HUES48 (cell line): ENCODE data around the gene TRPM6.
"Not testable (repeated sequence)": the region's sequence is repeated elsewhere in the genome, so short reads cannot be mapped to it uniquely, and the experiment has no call there.

ENCODE experiments used
- H3K27ac ChIP-seq: one replicate; pipeline ENCODE4 v1.7.0; 2013; ENCODE audit warnings: low read depth, low read length, inconsistent platforms
- H3K27me3 ChIP-seq: 2 replicates; pipeline ENCODE4 v1.6.1; 2013; ENCODE audit warnings: mild to moderate bottlenecking, low read length; ENCODE audit not compliant: control insufficient read depth, insufficient read depth
- H3K36me3 ChIP-seq: 2 replicates; pipeline ENCODE4 v1.6.1; 2013; ENCODE audit warnings: low read length; ENCODE audit not compliant: control insufficient read depth, insufficient read depth
- H3K4me1 ChIP-seq: 2 replicates; pipeline ENCODE4 v1.6.1; 2013; ENCODE audit warnings: mild to moderate bottlenecking, low read length; ENCODE audit not compliant: control insufficient read depth, insufficient read depth
- H3K4me3 ChIP-seq: 2 replicates; pipeline ENCODE4 v1.5.1; 2013; ENCODE audit warnings: mild to moderate bottlenecking, low read depth, low read length
- H3K9ac ChIP-seq: 2 replicates; pipeline ENCODE4 v1.6.1; 2013; ENCODE audit warnings: mild to moderate bottlenecking, low read depth, low read length, moderate library complexity
- H3K9me3 ChIP-seq: 2 replicates; pipeline ENCODE4 v1.6.1; 2013; ENCODE audit warnings: low read length; ENCODE audit not compliant: control insufficient read depth, insufficient read depth

TRPM6 gene, protein sequence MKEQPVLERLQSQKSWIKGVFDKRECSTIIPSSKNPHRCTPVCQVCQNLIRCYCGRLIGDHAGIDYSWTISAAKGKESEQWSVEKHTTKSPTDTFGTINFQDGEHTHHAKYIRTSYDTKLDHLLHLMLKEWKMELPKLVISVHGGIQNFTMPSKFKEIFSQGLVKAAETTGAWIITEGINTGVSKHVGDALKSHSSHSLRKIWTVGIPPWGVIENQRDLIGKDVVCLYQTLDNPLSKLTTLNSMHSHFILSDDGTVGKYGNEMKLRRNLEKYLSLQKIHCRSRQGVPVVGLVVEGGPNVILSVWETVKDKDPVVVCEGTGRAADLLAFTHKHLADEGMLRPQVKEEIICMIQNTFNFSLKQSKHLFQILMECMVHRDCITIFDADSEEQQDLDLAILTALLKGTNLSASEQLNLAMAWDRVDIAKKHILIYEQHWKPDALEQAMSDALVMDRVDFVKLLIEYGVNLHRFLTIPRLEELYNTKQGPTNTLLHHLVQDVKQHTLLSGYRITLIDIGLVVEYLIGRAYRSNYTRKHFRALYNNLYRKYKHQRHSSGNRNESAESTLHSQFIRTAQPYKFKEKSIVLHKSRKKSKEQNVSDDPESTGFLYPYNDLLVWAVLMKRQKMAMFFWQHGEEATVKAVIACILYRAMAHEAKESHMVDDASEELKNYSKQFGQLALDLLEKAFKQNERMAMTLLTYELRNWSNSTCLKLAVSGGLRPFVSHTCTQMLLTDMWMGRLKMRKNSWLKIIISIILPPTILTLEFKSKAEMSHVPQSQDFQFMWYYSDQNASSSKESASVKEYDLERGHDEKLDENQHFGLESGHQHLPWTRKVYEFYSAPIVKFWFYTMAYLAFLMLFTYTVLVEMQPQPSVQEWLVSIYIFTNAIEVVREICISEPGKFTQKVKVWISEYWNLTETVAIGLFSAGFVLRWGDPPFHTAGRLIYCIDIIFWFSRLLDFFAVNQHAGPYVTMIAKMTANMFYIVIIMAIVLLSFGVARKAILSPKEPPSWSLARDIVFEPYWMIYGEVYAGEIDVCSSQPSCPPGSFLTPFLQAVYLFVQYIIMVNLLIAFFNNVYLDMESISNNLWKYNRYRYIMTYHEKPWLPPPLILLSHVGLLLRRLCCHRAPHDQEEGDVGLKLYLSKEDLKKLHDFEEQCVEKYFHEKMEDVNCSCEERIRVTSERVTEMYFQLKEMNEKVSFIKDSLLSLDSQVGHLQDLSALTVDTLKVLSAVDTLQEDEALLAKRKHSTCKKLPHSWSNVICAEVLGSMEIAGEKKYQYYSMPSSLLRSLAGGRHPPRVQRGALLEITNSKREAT (N-terminal part only)

GRCh38 chr9:74887041-74887980, at the start of gene TRPM6:
Gene TRPM6, minus strand, starts transcription at chr9:74887921. Its CDS starts 65 bp downstream, at chr9:74887856.
- Histone ChIP-seq H3K36me3 (no peaks in the 10 kb centered on the region), H3K9ac (peak within 1 kb of the TSS; percentile 62), H3K9me3 (no peaks in the 10 kb centered on the region), H3K4me1 (peaks cover 6% of the 10 kb centered on the region), H3K4me3 (peak within 1 kb of the TSS; percentile 84), H3K27me3 (peaks cover 10% of the 10 kb centered on the region), H3K27ac (peak within 1 kb of the TSS; percentile 27)

DNA sequence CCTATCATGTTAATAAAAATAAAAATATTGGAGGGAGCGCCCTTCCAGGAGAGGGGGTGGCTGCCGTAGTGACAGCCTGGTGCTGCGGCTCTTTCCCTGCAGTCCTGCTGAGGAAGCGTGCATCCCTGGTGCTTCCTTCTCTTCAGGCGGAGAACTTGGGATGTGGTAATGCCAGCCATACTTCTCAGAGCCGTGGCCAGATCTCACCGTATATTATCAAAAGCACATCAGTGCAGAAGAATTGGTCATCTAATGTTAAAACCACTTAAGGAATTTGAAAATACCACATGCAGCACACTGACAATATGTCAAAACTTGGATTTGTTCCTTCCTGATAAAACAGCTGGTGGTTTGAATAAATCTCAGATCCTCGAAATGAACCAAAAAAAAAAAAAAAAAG, 47.3 kb upstream of the TRPM6 start:
- Histone ChIP-seq H3K9me3 (peaks cover 6% of the 10 kb centered on the region; the same call in 1 of the 2 replicates), H3K4me3 (no peak overlapping the region), H3K36me3 (no peaks in the 10 kb centered on the region), H3K9ac (no peak overlapping the region), H3K4me1 (no peaks in the 10 kb centered on the region), H3K27me3 (no peaks in the 10 kb centered on the region), H3K27ac (no peak overlapping the region)

- Histone ChIP-seq H3K4me3 (no peak overlapping the region), H3K4me1 (peaks cover 8% of the 10 kb centered on the region; the same call in 1 of the 2 replicates), H3K36me3 (no peaks in the 10 kb centered on the region), H3K9ac (no peak overlapping the region), H3K9me3 (no peaks in the 10 kb centered on the region), H3K27me3 (no peaks in the 10 kb centered on the region), H3K27ac (no peak overlapping the region)
These were observed 34.0 kb upstream of the TRPM6 start for GRCh38 chr9:74921737-74922136.

- Histone ChIP-seq H3K27ac (no peak overlapping the region), H3K4me3 (no peak overlapping the region), H3K4me1 (peaks cover 8% of the 10 kb centered on the region; the same call in 1 of the 2 replicates), H3K36me3 (no peaks in the 10 kb centered on the region), H3K9me3 (no peaks in the 10 kb centered on the region), H3K27me3 (no peaks in the 10 kb centered on the region), H3K9ac (no peak overlapping the region)
These were observed 33.4 kb upstream of the TRPM6 start for GRCh38 chr9:74920944-74921626.

DNA sequence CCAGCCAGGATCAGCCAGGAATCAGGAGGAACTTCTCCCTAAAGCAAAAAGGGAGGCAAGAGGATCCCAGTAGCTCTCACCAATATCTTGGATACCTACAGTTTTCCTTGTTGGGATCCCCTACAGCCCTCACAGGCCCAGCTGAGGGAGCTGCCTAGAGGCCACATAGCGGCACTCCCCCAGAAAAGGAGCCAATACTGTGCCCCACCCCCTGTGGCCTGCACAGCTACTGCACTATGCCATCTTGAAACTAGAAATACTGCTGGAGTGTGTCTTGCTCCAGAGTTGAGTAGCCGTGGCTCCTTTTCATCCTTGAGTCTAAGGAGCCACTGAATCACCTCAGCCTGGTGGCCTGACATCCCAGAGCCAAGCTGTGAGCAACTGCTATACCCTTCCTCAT, 22.3 kb upstream of the TRPM6 start:
- no peaks in the 10 kb centered on the region for H3K27me3 ChIP-seq
- H3K4me1 ChIP-seq: no peaks in the 10 kb centered on the region
- H3K27ac ChIP-seq: no peak overlapping the region
- H3K4me3 ChIP-seq: no peak overlapping the region
- no peak overlapping the region for H3K9ac ChIP-seq
- no peaks in the 10 kb centered on the region for H3K9me3 ChIP-seq
- no peaks in the 10 kb centered on the region for H3K36me3 ChIP-seq

DNA sequence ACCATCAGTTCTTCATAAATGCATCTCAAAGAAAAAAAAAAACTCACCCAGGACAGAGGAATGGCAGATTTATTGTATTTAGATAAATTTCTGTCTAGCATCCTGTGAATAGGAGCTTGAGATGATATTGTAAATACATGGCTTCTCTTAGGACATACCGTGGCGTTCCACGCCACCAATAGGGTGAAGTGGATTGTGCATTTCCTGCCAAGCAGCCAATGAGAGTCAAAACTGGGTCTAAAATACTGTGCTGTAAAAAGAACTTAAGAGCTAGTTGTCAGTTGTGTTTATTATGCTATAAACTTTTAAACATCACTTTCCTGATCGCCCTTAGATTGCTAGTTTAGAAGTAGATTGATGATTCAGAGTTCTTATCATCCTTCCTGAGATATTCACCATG, 20.9 kb upstream of the TRPM6 start:
- H3K4me1 ChIP-seq: no peaks in the 10 kb centered on the region

DNA sequence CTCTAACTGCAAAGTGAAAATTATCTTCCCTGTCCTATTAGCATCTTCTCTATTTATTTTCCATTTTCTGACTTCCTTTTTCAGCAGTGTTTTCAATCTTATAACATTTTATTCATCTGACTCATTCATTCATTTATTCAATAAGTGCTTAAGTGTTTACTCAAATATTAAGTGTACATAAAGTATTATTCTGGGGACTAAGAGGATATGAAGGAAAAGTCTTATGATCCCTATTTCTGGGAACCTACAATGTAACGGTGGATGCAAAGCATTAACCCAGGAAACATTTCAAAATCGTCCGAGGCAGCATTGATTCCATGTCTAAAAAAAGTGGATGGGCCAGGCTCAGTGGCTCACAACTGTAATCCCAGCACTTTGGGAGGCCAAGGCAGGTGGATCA, 19.4 kb upstream of the TRPM6 start:
- no peak overlapping the region for H3K4me3 ChIP-seq
- H3K9me3 ChIP-seq: no peaks in the 10 kb centered on the region
- H3K36me3 ChIP-seq: no peaks in the 10 kb centered on the region
- no peaks in the 10 kb centered on the region for H3K4me1 ChIP-seq
- H3K27ac ChIP-seq: no peak overlapping the region
- H3K27me3 ChIP-seq: no peaks in the 10 kb centered on the region
- no peak overlapping the region for H3K9ac ChIP-seq

More for the DNA sequence above, 20.9 kb upstream of the TRPM6 start:
- H3K27me3 ChIP-seq: no peaks in the 10 kb centered on the region
- no peak overlapping the region for H3K9ac ChIP-seq
- no peaks in the 10 kb centered on the region for H3K36me3 ChIP-seq
- H3K4me3 ChIP-seq: no peak overlapping the region
- no peaks in the 10 kb centered on the region for H3K9me3 ChIP-seq
- H3K27ac ChIP-seq: no peak overlapping the region

DNA sequence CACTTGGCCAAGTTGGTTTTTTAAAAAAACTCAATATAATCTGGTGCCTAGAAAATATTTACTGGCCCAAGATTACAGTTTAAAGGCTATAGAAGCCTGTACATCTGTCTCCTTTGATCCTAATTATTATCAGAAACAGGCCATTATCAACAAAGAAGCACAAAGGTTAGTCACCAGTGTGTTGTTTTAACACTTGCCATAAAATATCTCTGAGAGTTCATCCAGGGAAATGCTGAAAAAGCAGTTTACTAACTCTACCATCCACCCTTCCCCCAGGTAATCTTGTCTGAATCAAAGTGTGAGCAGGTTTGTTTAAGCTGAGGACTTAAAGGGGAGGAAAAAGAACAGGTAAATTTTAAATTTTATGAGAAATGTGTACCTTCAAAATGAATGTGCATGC, 13.3 kb upstream of the TRPM6 start:
- Histone ChIP-seq H3K4me3 (no peak overlapping the region), H3K36me3 (no peaks in the 10 kb centered on the region), H3K9ac (no peak overlapping the region), H3K27me3 (no peaks in the 10 kb centered on the region), H3K9me3 (no peaks in the 10 kb centered on the region), H3K27ac (no peak overlapping the region), H3K4me1 (no peaks in the 10 kb centered on the region)

- H3K36me3 ChIP-seq, H3K9ac ChIP-seq, H3K9me3 ChIP-seq, H3K27me3 ChIP-seq, H3K4me3 ChIP-seq, H3K27ac ChIP-seq, H3K4me1 ChIP-seq: not testable (repeated sequence)
These were observed 728 bp upstream of the TRPM6 start for GRCh38 chr9:74888449-74888848.
